HL-60 (cell line): ENCODE results near the gene ERLEC1.

Source experiments
- GABPA ChIP-seq: IDR thresholded peaks from 2 replicates; pipeline ENCODE4 v1.6.1; 2012; ENCODE audit warnings: low read depth
- REST ChIP-seq: IDR thresholded peaks from 2 replicates; pipeline ENCODE4 v1.6.1; 2012; ENCODE audit warnings: low read depth; ENCODE audit not compliant: insufficient replicate concordance
- SPI1 ChIP-seq: IDR thresholded peaks from 2 replicates; pipeline ENCODE4 v1.6.1; 2012; ENCODE audit warnings: low read depth, mild to moderate bottlenecking, borderline replicate concordance
- TF ChIP-seq, protein P1 (sequence below): IDR thresholded peaks from one replicate; pipeline ENCODE4 v1.5.1; 2011; ENCODE audit warnings: low read length, control low read depth, inconsistent platforms; ENCODE audit not compliant: insufficient read depth

DNA sequence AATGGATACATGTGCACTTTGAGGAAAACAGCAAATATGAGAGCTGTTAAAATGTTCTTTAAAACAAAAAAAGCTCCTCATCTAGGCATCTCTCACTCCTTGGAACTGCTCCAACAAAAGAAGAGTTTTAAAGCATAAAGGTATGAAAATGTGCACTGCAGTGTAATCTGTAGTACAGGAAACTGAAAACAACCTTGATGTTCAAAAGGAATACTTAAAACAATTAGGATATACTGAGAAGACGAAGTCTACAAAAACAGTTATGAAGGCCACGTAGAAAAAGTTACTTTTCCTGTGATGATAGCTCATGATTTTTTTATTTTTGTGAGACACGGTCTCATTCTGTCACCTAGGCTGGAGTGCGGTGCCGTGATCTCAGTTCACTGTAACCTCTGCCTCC lies 75.0 kb downstream of the ERLEC1 start:
- no peak for TF ChIP-seq REST
- TF ChIP-seq, protein P1, sequence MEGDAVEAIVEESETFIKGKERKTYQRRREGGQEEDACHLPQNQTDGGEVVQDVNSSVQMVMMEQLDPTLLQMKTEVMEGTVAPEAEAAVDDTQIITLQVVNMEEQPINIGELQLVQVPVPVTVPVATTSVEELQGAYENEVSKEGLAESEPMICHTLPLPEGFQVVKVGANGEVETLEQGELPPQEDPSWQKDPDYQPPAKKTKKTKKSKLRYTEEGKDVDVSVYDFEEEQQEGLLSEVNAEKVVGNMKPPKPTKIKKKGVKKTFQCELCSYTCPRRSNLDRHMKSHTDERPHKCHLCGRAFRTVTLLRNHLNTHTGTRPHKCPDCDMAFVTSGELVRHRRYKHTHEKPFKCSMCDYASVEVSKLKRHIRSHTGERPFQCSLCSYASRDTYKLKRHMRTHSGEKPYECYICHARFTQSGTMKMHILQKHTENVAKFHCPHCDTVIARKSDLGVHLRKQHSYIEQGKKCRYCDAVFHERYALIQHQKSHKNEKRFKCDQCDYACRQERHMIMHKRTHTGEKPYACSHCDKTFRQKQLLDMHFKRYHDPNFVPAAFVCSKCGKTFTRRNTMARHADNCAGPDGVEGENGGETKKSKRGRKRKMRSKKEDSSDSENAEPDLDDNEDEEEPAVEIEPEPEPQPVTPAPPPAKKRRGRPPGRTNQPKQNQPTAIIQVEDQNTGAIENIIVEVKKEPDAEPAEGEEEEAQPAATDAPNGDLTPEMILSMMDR = no peak
- no peak for TF ChIP-seq GABPA
- no peak for TF ChIP-seq SPI1
